ENCODE results near the gene SREK1.

SREK1 gene

DNA sequence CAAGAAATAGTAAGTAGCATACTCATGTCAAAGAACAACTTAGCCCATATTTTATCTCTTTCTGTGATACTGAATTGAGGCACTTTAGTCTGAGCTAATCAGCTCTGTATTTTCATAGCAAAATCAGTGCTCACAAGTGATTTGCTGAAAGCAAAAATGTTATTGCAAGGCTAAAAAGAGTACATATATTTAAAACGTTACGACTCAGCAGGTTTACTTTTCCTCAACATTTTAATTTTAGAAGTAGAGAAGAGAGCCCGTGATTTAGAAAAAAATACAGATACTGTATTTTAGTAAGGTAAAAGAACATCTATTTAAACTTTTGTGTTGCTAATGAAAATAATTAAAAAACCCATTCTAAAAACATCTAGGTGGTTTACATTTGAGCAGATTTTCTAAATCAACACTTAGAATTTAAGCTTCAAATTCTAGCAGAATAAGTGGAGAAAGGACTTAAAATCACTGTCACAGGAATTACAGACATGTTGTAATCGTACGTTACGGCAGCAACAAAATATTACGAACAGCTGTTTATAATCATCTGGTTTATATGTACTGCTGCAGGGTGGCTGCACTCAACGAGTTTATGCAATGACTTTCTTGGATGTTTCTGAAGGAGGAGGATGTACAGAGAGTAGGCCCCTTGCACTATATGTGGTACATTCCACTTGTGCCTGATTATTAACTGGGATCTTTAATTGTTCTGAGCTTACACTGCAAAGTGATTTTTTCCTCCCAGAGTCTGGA lies 20.1 kb downstream of the SREK1 start:
- H3K36me3 ChIP-seq (ENCODE audit: insufficient read depth, low read length), result peaks cover 36% of the 10 kb centered on the region
- no peaks in the 10 kb centered on the region for H3K27me3 ChIP-seq (ENCODE audit: insufficient read depth, low read length)
- no peak overlapping the region for H3K4me3 ChIP-seq (ENCODE audit: low read depth, low read length)
- no peak overlapping the region for H3K27ac ChIP-seq (ENCODE audit: low read depth, low read length)
- no peak overlapping the region for H2AFZ ChIP-seq (ENCODE audit: low read length, unreplicated experiment)
- H3K79me2 ChIP-seq (ENCODE audit: control insufficient read depth, insufficient read depth, low read length, unreplicated experiment), result peaks cover 19% of the 10 kb centered on the region
- no peaks in the 10 kb centered on the region for H3K4me1 ChIP-seq (ENCODE audit: control insufficient read depth, insufficient read depth, low read length, unreplicated experiment)

DNA sequence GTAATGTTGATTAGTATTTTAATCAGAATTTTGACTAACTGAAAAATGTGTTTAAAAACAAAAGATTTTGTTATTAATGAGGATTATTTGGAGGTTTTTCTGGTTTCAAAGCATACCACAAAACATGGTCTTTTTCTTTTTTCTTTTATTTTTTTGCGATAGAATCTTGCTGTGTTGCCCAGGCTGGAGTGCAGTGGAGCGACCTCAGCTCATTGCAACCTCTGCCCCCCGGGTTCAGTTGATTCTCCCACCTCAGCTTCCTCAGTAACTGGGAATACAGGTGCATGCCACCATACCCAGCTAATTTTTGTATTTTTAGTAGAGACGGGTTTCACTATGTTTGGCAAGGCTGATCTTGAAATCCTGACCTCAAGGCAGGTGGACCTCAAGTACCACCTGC lies 24.1 kb downstream of the SREK1 start:
- no peak overlapping the region for H3K4me3 ChIP-seq (ENCODE audit: low read depth, low read length)
- H3K4me1 ChIP-seq (ENCODE audit: control insufficient read depth, insufficient read depth, low read length, unreplicated experiment), result no peaks in the 10 kb centered on the region
- peaks cover 8% of the 10 kb centered on the region for H3K79me2 ChIP-seq (ENCODE audit: control insufficient read depth, insufficient read depth, low read length, unreplicated experiment)
- H3K27me3 ChIP-seq (ENCODE audit: insufficient read depth, low read length), result no peaks in the 10 kb centered on the region
- no peak overlapping the region for H2AFZ ChIP-seq (ENCODE audit: low read length, unreplicated experiment)
- H3K27ac ChIP-seq (ENCODE audit: low read depth, low read length), result no peak overlapping the region
- peaks cover 22% of the 10 kb centered on the region for H3K36me3 ChIP-seq (ENCODE audit: insufficient read depth, low read length)

DNA sequence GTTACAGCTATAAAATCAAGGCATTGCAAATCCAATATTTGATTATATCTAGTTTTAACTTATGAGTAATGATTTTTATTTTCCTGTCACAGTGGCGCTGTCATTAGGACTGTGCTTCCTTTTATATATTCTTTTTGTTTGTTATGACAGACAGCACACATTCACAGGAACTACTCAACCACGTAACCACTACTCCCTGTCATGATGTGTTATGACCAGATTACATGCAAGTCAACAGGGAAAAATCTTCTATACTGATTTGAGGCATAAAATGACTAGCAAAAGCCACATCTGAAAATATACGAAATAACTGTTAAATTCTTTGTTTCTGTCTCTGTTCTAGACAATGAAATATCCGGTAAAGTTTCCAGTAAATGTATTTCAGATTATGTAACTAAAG lies 25.4 kb downstream of the SREK1 start:
- Histone ChIP-seq H3K36me3 (ENCODE audit: insufficient read depth, low read length) (peaks cover 14% of the 10 kb centered on the region), H3K27ac (ENCODE audit: low read depth, low read length) (no peak overlapping the region), H3K4me1 (ENCODE audit: control insufficient read depth, insufficient read depth, low read length, unreplicated experiment) (no peaks in the 10 kb centered on the region), H3K4me3 (ENCODE audit: low read depth, low read length) (no peak overlapping the region), H2AFZ (ENCODE audit: low read length, unreplicated experiment) (no peak overlapping the region), H3K27me3 (ENCODE audit: insufficient read depth, low read length) (no peaks in the 10 kb centered on the region), H3K79me2 (ENCODE audit: control insufficient read depth, insufficient read depth, low read length, unreplicated experiment) (peaks cover 13% of the 10 kb centered on the region)

DNA sequence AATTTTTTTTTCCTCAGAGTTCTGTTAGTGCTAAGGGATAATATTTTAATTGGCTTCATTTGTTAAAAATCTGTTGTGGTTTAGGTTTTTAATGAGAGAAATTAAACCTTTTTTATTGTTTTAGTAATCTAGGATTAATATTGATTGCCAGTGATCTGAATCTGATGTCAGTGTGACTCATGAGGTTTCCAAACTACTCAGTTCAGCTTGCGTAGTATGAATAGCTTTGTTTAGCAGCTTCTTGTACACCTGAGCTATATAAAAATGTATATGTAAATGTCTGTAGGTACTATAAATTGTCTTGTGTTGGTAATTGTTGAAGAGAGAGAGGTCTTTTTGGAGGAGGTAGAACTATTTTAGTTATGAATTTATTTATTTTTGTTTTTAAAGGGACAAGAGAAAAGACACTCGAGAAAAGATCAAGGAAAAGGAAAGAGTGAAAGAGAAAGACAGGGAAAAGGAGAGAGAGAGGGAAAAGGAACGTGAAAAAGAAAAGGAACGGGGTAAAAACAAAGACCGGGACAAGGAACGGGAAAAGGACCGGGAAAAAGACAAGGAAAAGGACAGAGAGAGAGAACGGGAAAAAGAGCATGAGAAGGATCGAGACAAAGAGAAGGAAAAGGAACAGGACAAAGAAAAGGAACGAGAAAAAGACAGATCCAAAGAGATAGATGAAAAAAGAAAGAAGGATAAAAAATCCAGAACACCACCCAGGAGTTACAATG lies 26.3 kb downstream of the SREK1 start:
- no peaks in the 10 kb centered on the region for H3K27me3 ChIP-seq (ENCODE audit: insufficient read depth, low read length)
- H3K27ac ChIP-seq (ENCODE audit: low read depth, low read length), result 0 out of 2 replicates have a peak overlapping the region, but pooled peaks have one; percentile 2
- H3K36me3 ChIP-seq (ENCODE audit: insufficient read depth, low read length), result peaks cover 17% of the 10 kb centered on the region
- no peak overlapping the region for H2AFZ ChIP-seq (ENCODE audit: low read length, unreplicated experiment)
- H3K4me1 ChIP-seq (ENCODE audit: control insufficient read depth, insufficient read depth, low read length, unreplicated experiment), result no peaks in the 10 kb centered on the region
- peaks cover 14% of the 10 kb centered on the region for H3K79me2 ChIP-seq (ENCODE audit: control insufficient read depth, insufficient read depth, low read length, unreplicated experiment)
- H3K4me3 ChIP-seq (ENCODE audit: low read depth, low read length), result no peak overlapping the region

DNA sequence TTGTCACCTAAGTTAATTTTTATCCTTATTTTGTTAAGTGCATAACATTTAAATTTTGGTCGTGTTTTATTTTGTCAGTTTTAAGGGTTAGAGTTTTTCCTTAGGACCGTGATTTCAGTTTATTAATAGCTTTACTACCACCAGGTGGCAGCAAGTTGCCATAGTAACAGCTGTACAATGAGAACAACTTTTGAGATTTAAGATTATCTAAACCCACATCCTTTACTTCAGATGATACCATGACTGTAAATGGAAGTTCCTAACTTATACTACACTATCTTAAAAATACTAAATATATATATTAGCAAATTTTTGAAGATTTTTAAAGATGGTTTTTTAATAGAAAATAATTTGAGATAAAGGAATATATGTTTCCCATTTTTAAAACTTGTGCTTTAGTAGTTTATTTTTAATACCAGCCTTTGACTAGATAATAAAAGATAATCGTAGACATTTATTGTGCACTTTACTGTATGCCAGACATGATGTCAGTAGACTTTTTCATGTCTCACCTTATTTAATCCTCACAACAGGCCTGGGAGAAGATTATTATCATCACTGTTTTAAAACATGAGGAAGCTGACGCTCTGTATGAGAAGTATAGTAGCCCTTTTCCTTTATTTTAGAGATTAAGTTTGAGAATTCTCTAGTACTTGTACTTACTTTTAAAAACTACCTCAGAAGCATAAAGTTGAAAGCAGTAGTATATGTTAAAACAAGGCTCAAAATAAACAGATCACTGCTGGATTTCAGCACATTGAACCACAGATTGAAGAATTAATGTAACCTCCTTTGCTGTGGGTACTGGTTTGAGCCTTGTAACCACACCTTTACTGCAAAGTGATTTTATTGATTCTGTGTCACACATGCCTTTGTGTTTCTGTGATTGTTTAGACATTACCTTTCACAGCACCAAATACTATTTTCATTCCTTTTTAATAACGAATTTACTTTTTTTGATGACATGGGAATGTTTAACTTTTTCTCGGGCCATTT lies 27.5 kb downstream of the SREK1 start:
- Histone ChIP-seq H3K27ac (ENCODE audit: low read depth, low read length) (no peak overlapping the region), H3K27me3 (ENCODE audit: insufficient read depth, low read length) (no peaks in the 10 kb centered on the region), H2AFZ (ENCODE audit: low read length, unreplicated experiment) (no peak overlapping the region), H3K4me1 (ENCODE audit: control insufficient read depth, insufficient read depth, low read length, unreplicated experiment) (no peaks in the 10 kb centered on the region), H3K36me3 (ENCODE audit: insufficient read depth, low read length) (peaks cover 28% of the 10 kb centered on the region), H3K79me2 (ENCODE audit: control insufficient read depth, insufficient read depth, low read length, unreplicated experiment) (peaks cover 19% of the 10 kb centered on the region), H3K4me3 (ENCODE audit: low read depth, low read length) (no peak overlapping the region)

DNA sequence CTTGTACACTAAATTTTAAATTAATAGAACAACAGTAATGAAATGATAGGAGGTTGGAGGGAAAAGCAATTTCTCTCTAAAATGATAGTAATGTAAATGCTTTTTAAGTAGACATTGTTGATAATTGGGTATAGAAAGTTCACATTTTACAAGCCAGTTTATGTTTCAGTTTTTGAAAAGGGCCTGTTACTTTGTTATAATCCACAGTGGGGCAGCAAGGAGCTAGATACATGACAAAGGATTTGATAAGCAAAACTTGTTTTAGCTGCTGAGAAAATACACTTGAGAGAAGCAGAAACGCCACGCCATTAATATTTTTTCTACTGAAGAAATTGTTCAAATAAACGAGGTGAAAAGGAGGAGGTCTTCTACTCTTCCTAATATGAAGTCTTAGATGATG lies 30.2 kb downstream of the SREK1 start:
- H3K79me2 ChIP-seq (ENCODE audit: control insufficient read depth, insufficient read depth, low read length, unreplicated experiment), result peaks cover 19% of the 10 kb centered on the region
- no peak overlapping the region for H3K27ac ChIP-seq (ENCODE audit: low read depth, low read length)
- H3K36me3 ChIP-seq (ENCODE audit: insufficient read depth, low read length), result peaks cover 41% of the 10 kb centered on the region
- no peak overlapping the region for H3K4me3 ChIP-seq (ENCODE audit: low read depth, low read length)
- no peaks in the 10 kb centered on the region for H3K27me3 ChIP-seq (ENCODE audit: insufficient read depth, low read length)
- no peaks in the 10 kb centered on the region for H3K4me1 ChIP-seq (ENCODE audit: control insufficient read depth, insufficient read depth, low read length, unreplicated experiment)
- H2AFZ ChIP-seq (ENCODE audit: low read length, unreplicated experiment), result no peak overlapping the region

DNA sequence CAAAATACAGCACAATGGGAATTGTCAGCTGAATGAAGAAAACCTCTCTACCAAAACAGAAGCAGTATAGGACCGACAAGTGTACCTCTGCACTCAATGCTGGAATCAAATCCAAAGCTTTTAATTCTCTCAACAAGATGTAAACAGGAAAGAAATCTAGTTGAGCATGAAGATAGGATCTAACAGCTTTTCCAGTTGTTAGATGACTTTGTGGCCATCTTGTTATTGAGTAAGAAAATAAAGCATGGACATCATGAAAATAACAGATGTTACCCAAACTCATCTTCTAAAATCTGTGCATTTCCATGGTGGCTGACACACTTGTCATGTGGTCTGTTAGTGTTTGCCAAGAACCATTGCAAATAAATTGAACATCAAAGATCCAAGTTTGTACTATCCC lies 34.7 kb downstream of the SREK1 start:
- Histone ChIP-seq H2AFZ (ENCODE audit: low read length, unreplicated experiment) (no peak overlapping the region), H3K79me2 (ENCODE audit: control insufficient read depth, insufficient read depth, low read length, unreplicated experiment) (peaks cover 12% of the 10 kb centered on the region), H3K27me3 (ENCODE audit: insufficient read depth, low read length) (no peaks in the 10 kb centered on the region), H3K4me3 (ENCODE audit: low read depth, low read length) (no peak overlapping the region), H3K36me3 (ENCODE audit: insufficient read depth, low read length) (peaks cover 48% of the 10 kb centered on the region), H3K4me1 (ENCODE audit: control insufficient read depth, insufficient read depth, low read length, unreplicated experiment) (no peaks in the 10 kb centered on the region), H3K27ac (ENCODE audit: low read depth, low read length) (no peak overlapping the region)

DNA sequence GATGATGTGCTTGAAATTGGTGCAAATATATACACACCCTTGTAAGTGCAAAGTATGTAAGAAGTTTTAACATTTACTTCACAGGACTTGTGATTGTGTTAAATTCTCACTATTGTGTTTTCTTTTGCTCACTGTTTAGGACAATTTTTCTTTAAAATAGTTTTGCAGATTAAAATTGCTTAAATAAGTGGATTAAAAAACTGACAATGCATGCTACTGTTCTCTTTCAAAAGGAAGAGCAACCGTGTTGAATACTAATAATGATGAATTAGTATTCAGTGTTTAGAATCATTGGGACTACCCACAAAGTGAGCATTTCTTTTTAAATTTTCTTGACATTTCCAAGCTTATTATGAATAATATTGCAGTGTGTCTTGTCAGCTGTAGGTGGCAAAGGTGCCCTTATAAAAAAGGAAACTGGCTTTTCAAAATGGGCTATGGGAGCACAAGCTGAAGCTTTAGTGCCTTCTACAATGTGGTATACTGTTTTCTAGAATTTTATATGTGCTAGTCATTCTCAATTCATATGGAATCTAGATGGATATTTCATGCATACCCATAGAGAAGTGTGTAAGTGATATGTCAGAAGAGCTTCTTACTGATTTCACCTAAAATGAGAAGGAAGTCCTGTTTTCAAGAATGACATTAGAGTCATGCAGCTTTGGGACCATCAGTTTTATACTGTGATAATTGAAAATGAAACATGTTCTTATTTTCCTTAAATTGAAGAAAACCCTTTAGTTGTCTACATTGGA lies 35.4 kb downstream of the SREK1 start:
- H3K27me3 ChIP-seq (ENCODE audit: insufficient read depth, low read length), result no peaks in the 10 kb centered on the region
- H3K79me2 ChIP-seq (ENCODE audit: control insufficient read depth, insufficient read depth, low read length, unreplicated experiment), result peaks cover 12% of the 10 kb centered on the region

DNA sequence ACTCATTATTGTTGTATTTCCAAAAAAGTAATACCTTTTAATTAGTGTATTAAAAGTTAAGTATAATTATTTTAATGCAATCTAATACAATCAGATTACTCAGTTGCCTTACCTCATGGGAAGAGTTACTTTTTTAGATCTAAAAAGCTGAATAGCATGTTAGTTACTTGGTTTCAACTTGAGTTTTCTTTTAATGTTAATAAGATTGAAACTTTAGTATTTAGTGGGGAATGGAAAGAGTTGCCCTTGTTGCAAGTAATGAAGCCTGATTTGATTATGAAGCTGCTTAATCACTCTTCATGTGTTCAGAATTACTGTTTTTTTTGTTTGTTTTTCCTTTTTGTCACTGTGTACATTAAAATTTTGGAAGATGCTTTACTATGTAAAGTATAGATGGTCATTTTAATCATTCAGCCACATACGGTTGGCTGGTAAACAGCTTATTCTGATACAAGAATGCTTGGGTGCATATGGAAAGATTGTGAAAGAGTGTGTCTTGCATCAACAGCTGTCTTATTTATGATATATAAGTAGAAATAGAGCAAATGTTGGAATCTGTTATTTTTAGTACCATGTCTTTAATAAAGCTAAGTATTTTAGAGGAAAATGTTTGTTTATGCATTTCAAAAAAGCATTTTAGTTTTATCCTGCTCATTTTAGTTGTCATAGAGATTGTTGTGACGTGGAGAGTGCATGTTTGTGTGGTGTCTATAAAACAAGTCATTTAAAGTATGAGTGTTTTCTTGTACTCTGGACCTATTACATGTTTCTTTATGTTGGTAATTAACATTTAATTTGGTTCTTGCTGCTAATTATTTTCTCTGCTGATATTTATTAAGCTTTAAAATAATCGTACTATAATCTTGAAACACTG lies 36.4 kb downstream of the SREK1 start:
- Histone ChIP-seq H3K4me1 (ENCODE audit: control insufficient read depth, insufficient read depth, low read length, unreplicated experiment) (no peaks in the 10 kb centered on the region), H3K36me3 (ENCODE audit: insufficient read depth, low read length) (peaks cover 43% of the 10 kb centered on the region), H3K27ac (ENCODE audit: low read depth, low read length) (no peak overlapping the region), H2AFZ (ENCODE audit: low read length, unreplicated experiment) (no peak overlapping the region), H3K79me2 (ENCODE audit: control insufficient read depth, insufficient read depth, low read length, unreplicated experiment) (peaks cover 7% of the 10 kb centered on the region), H3K27me3 (ENCODE audit: insufficient read depth, low read length) (no peaks in the 10 kb centered on the region), H3K4me3 (ENCODE audit: low read depth, low read length) (no peak overlapping the region)

More for the DNA sequence above, 35.4 kb downstream of the SREK1 start:
- Histone ChIP-seq H3K27ac (ENCODE audit: low read depth, low read length) (no peak overlapping the region), H3K4me1 (ENCODE audit: control insufficient read depth, insufficient read depth, low read length, unreplicated experiment) (no peaks in the 10 kb centered on the region), H2AFZ (ENCODE audit: low read length, unreplicated experiment) (no peak overlapping the region), H3K4me3 (ENCODE audit: low read depth, low read length) (no peak overlapping the region), H3K36me3 (ENCODE audit: insufficient read depth, low read length) (peaks cover 49% of the 10 kb centered on the region)
